ENCODE data around the gene ATP9A. TPM values are rescaled to one million over a fixed set of nuclear protein-coding genes. Genes with fewer than 3 reads are reported as not detected.

The ATP9A gene
- total and polyA plus RNA-seq, 10 of the 15 experiments (the other 5 are each of a cell fraction or from before 2014, with no cell fraction given), result 0.03 to 0.81 (median 0.14) TPM

DNA sequence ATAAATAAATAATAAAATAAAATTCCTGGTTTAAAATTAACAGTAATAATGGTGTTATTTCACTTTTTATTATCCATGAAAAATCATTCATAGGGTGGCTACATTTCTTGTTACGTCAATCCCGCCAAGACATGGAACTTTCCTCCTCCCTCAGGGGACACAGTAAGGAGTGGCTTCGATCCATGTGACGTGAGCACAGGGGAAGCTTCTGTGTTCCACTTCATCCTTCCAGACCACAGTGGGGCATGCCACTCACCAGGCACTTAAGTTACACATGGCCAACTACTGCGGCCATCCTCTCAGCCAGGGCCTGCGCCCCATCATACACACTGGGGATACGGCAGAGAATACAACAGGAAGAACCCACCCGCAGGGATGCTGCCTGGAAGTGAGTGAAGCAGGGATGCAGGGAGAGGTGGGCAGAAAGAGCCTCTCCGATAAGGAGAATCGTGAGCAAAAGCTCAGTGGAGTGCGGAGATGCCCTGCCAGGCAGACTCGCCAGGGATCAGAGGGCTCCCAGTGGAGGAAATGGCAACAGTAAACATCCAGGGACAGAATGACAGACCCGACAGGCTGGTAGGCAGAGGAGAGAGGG lies 75.3 kb downstream of the ATP9A start:
- Histone ChIP-seq H3K79me2 (ENCODE audit: control insufficient read depth, insufficient read depth, low read length) (no peaks in the 10 kb centered on the region), H3K9ac (ENCODE audit: control insufficient read depth, insufficient read depth, low read length) (no peak overlapping the region), H3K4me1 (ENCODE audit: control insufficient read depth, insufficient read depth, low read length) (no peaks in the 10 kb centered on the region), H3K4me3 (no peak overlapping the region), H3K27ac (ENCODE audit: control insufficient read depth, insufficient read depth) (no peak overlapping the region), H3K9me3 (replicated peaks; ENCODE audit: control insufficient read depth, insufficient read depth, low read length) (no peaks in the 10 kb centered on the region), H4K20me1 (ENCODE audit: control insufficient read depth, insufficient read depth) (no peaks in the 10 kb centered on the region), H3K27me3 (replicated peaks in 1 of 2; ENCODE audit: control insufficient read depth in 2 of 2, insufficient read depth in 2 of 2, low read length in 1 of 2) (peaks cover 0 to 4% of the 10 kb centered on the region in 2 experiments; a peak in 2 of 4 replicates), H3K4me2 (ENCODE audit: control insufficient read depth, insufficient read depth) (no peak overlapping the region), H3K36me3 (ENCODE audit: control insufficient read depth in 2 of 2, insufficient read depth in 2 of 2, low read length in 1 of 2) (no peaks in the 10 kb centered on the region), H2AFZ (ENCODE audit: control insufficient read depth, low read depth, low read length) (no peak overlapping the region)
- ChIA-PET SMC1A (ENCODE audit: uncharacterized antibody, unreplicated experiment) (no interaction called here), CTCF (no interaction called here), POLR2A (no interaction called here), RAD21 (ENCODE audit: unreplicated experiment) (no interaction called here)
- no TSS peak for BruUV-seq (replicated peaks)
- TF ChIP-seq FOXM1 (IDR thresholded peaks at IDR 0.05; ENCODE audit: low read depth, low read length), result no peak
- no peak for TF ChIP-seq POU2F2 (IDR thresholded peaks at IDR 0.05; ENCODE audit: borderline replicate concordance, low read depth, low read length)
- no peak for TF ChIP-seq SRF (IDR thresholded peaks at IDR 0.05; ENCODE audit: low read depth in 2 of 2, low read length in 2 of 2)
- TF ChIP-seq CBX5 (IDR thresholded peaks at IDR 0.05; ENCODE audit: low read depth), result no peak
- TF ChIP-seq EZH2 (IDR thresholded peaks at IDR 0.05; ENCODE audit: borderline replicate concordance, control insufficient read depth, low read depth, low read length), result no peak
- TF ChIP-seq, protein P1, sequence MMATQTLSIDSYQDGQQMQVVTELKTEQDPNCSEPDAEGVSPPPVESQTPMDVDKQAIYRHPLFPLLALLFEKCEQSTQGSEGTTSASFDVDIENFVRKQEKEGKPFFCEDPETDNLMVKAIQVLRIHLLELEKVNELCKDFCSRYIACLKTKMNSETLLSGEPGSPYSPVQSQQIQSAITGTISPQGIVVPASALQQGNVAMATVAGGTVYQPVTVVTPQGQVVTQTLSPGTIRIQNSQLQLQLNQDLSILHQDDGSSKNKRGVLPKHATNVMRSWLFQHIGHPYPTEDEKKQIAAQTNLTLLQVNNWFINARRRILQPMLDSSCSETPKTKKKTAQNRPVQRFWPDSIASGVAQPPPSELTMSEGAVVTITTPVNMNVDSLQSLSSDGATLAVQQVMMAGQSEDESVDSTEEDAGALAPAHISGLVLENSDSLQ (IDR thresholded peaks at IDR 0.05), result no peak
- no peak for TF ChIP-seq SIX5 (IDR thresholded peaks at IDR 0.05; ENCODE audit: low read depth, low read length, severe bottlenecking)
- no peak for TF ChIP-seq TBL1XR1 (IDR thresholded peaks at IDR 0.05; ENCODE audit: low read depth, low read length)
- no peak for TF ChIP-seq SMARCA5 (IDR thresholded peaks at IDR 0.05)
- TF ChIP-seq TCF3 (IDR thresholded peaks at IDR 0.05; ENCODE audit: borderline replicate concordance, insufficient read depth, low read depth, low read length), result no peak
- no peak for TF ChIP-seq LARP7 (IDR thresholded peaks at IDR 0.05)
- WGBS (ENCODE audit: insufficient coverage, insufficient replicate concordance, low lambda C conversion rate, missing lambda C conversion rate), result 47% methylated on average over 13 of the region's 13 CpGs
- in situ Hi-C loops (cut with MboI) (no loop called here), intact Hi-C loops (cut with micrococcal nuclease; ENCODE audit: unreplicated experiment) (no loop called here)
- no peak for FAIRE-seq
- no peak for DNase-seq (ENCODE audit: low read depth, low spot score)
- ATAC-seq, result no peak

All from GM12878 (cell line).